HepG2 (cell line): ENCODE results near the gene SYNGR1. TPM values are rescaled to one million over a fixed set of nuclear protein-coding genes. Genes with fewer than 3 reads are reported as not detected.

Experiments
- ATAC-seq: fragments of 200-7000 bp; cut with Tn5 transposase; 3 replicates; pipeline ENCODE4 v1.9.1; 2020; ENCODE audit warnings: mild to moderate bottlenecking, moderate library complexity
- BruUV-seq: library from RNA; stranded (reverse); fragments of 400-500 nt; replicated peaks from 2 replicates; lab custom pipeline; 2021; lab: Mats Ljungman, UMichigan
- CTCF ChIA-PET: fragments of 300-600 bp; formaldehyde crosslinking; extraction: SDS; loops from one replicate; lab custom pipeline; 2021; ENCODE audit warnings: low total read pairs, inconsistent platforms, low intra/inter-chr PET ratio; lab: Yijun Ruan, JAX
- POLR2A ChIA-PET: fragments of 350-600 bp; sonication (Branson Sonifier 250); formaldehyde crosslinking; loops from one replicate; lab custom pipeline; 2020; ENCODE audit warnings: antibody characterized with exemption, inconsistent platforms; lab: Yijun Ruan, JAX
- DNase-seq: peaks from one replicate; pipeline ENCODE4 v3.0.0-alpha.2; 2015; ENCODE audit warnings: low spot score
- FAIRE-seq: peaks from 3 replicates; lab custom pipeline; 2011; peaks lifted over from hg19 to GRCh38; lab: Jason Lieb, UNC
- H2AFZ ChIP-seq: one replicate; pipeline ENCODE4 v1.6.1; 2011; ENCODE audit warnings: low read length, inconsistent platforms
- H3K27ac ChIP-seq: fragments of 300-600 bp; 3 replicates; pipeline ENCODE4 v1.8.0; 2011; ENCODE audit warnings: mixed run types, mild to moderate bottlenecking, mixed read lengths, low read length, inconsistent platforms; ENCODE audit not compliant: insufficient read depth; ENCODE audit errors: extremely low read length
- H3K27me3 ChIP-seq, 2 experiments: fragments of 200-600 bp in 1 of 2; 2 replicates in 1 of 2; 3 replicates in 1 of 2; pipeline versions ENCODE4 v1.6.0 to v1.8.0; 2011; ENCODE audit warnings: low read length in 2 of 2, mild to moderate bottlenecking in 2 of 2, moderate library complexity in 2 of 2, inconsistent platforms in 1 of 2; ENCODE audit not compliant: insufficient read depth in 2 of 2, control insufficient read depth in 1 of 2
- H3K36me3 ChIP-seq, 2 experiments: fragments of 200-600 bp in 1 of 2; replicated peaks in 1 of 2; 2 replicates in 1 of 2; 3 replicates in 1 of 2; pipeline versions ENCODE4 v1.5.1 to v1.8.0; 2011; ENCODE audit warnings: low read length in 2 of 2, inconsistent platforms in 1 of 2; ENCODE audit not compliant: insufficient read depth in 2 of 2, control insufficient read depth in 1 of 2
- H3K4me1 ChIP-seq: 2 replicates; pipeline ENCODE4 v1.5.1; 2012; ENCODE audit warnings: low read length, inconsistent platforms; ENCODE audit not compliant: insufficient read depth
- H3K4me2 ChIP-seq: 2 replicates; pipeline ENCODE4 v1.6.0; 2011; ENCODE audit warnings: low read depth, low read length, inconsistent platforms
- H3K4me3 ChIP-seq, 3 experiments: fragments of 200-600 bp in 1 of 3; sonication (generic), shearing (Covaris generic) in 1 of 3; replicated peaks in 1 of 3; 2 replicates each; pipeline ENCODE4 v1.5.1; 2011 to 2016; ENCODE audit warnings: low read length in 3 of 3, inconsistent platforms in 2 of 3, low read depth in 2 of 3, mild to moderate bottlenecking in 2 of 3, control low read depth in 1 of 3, mixed read lengths in 1 of 3; ENCODE audit not compliant: insufficient read depth in 1 of 3
- H3K79me2 ChIP-seq: one replicate; pipeline ENCODE4 v1.6.1; 2011; ENCODE audit warnings: low read length, inconsistent platforms; ENCODE audit not compliant: insufficient read depth
- H3K9ac ChIP-seq: 2 replicates; pipeline ENCODE4 v1.6.0; 2011; ENCODE audit warnings: mild to moderate bottlenecking, low read depth, low read length, inconsistent platforms; ENCODE audit not compliant: insufficient read depth
- H3K9me3 ChIP-seq: 2 replicates; pipeline ENCODE4 v1.5.1; 2012; ENCODE audit warnings: mild to moderate bottlenecking, low read length
- H4K20me1 ChIP-seq: 2 replicates; pipeline ENCODE4 v1.6.0; 2011; ENCODE audit warnings: inconsistent platforms, mild to moderate bottlenecking, low read length, moderate library complexity; ENCODE audit not compliant: insufficient read depth
- AGO2 ChIP-seq: fragments of 200-400 bp; formaldehyde crosslinking; optimal IDR thresholded peaks from 2 replicates; pipeline ENCODE3; 2017; ENCODE audit warnings: mild to moderate bottlenecking, low read depth, low read length, moderate library complexity
- CBX5 ChIP-seq: sonication (generic); formaldehyde crosslinking; IDR thresholded peaks from 2 replicates; pipeline ENCODE4 v1.4.0; 2020; ENCODE audit warnings: missing genetic modification reagents, borderline replicate concordance
- DMAP1 ChIP-seq: IDR thresholded peaks from 2 replicates; pipeline ENCODE4 v1.6.1; 2016
- ERF ChIP-seq: IDR thresholded peaks from 2 replicates; pipeline ENCODE4 v1.6.1; 2018; ENCODE audit warnings: missing biosample characterization, missing genetic modification reagents
- HMGA1 ChIP-seq: sonication (generic); formaldehyde crosslinking; conservative IDR thresholded peaks from 2 replicates; pipeline ENCODE4 v1.4.0; 2020; ENCODE audit warnings: missing genetic modification reagents
- HNRNPLL ChIP-seq: fragments of 200-400 bp; formaldehyde crosslinking; IDR thresholded peaks from 2 replicates; pipeline ENCODE4 v1.6.1; 2017; ENCODE audit warnings: mild to moderate bottlenecking, low read depth, low read length; ENCODE audit not compliant: poor library complexity, severe bottlenecking
- MXI1 ChIP-seq: IDR thresholded peaks from 3 replicates; pipeline ENCODE4 v1.6.1; 2012; ENCODE audit warnings: low read depth, low read length, inconsistent platforms, borderline replicate concordance
- NFYC ChIP-seq: IDR thresholded peaks from 2 replicates; pipeline ENCODE4 v1.6.1; 2016; ENCODE audit warnings: missing genetic modification reagents, missing compliant biosample characterization
- NR3C1 ChIP-seq: sonication (generic); formaldehyde crosslinking; IDR thresholded peaks from 2 replicates; pipeline ENCODE4 v1.4.0; 2020; ENCODE audit warnings: missing genetic modification reagents
- POLR2AphosphoS5 ChIP-seq: IDR thresholded peaks from 2 replicates; pipeline ENCODE4 v1.6.1; 2012; ENCODE audit warnings: low read depth, low read length
- SMAD1 ChIP-seq: sonication (generic); formaldehyde crosslinking; IDR thresholded peaks from 2 replicates; pipeline ENCODE4 v1.4.0; 2020; ENCODE audit warnings: missing genetic modification reagents, low read depth, mild to moderate bottlenecking, borderline replicate concordance
- SMC3 ChIP-seq: IDR thresholded peaks from 2 replicates; pipeline ENCODE4 v1.6.1; 2011; ENCODE audit warnings: low read length, improper control_type of control experiment
- SNAI1 ChIP-seq: sonication (generic); formaldehyde crosslinking; IDR thresholded peaks from 2 replicates; pipeline ENCODE4 v1.5.0; 2020; ENCODE audit warnings: mild to moderate bottlenecking, missing genetic modification reagents, borderline replicate concordance
- U2AF2 ChIP-seq: fragments of 200-400 bp; formaldehyde crosslinking; IDR thresholded peaks from 2 replicates; pipeline ENCODE4 v1.6.1; 2017; ENCODE audit warnings: low read depth, mild to moderate bottlenecking, low read length
- ZKSCAN1 ChIP-seq: fragments of 150-350 bp; IDR thresholded peaks from 2 replicates; pipeline ENCODE4 v1.6.1; 2014; ENCODE audit warnings: low read length
- ZNF136 ChIP-seq: sonication (generic); formaldehyde crosslinking; IDR thresholded peaks from 2 replicates; pipeline ENCODE4 v1.8.1; 2022; ENCODE audit warnings: low read depth, mild to moderate bottlenecking, moderate library complexity, missing genetic modification reagents
- ZNF296 ChIP-seq: sonication (generic); formaldehyde crosslinking; conservative IDR thresholded peaks from 2 replicates; pipeline ENCODE4 v1.5.0; 2020; ENCODE audit warnings: mild to moderate bottlenecking, missing genetic modification reagents
- ZNF326 ChIP-seq: sonication (generic); formaldehyde crosslinking; IDR thresholded peaks from 2 replicates; pipeline ENCODE4 v1.4.0; 2020; ENCODE audit warnings: missing genetic modification reagents, borderline replicate concordance
- ZNF781 ChIP-seq: sonication (generic); formaldehyde crosslinking; IDR thresholded peaks from 2 replicates; pipeline ENCODE4 v1.5.1; 2020; ENCODE audit warnings: borderline replicate concordance, mild to moderate bottlenecking, missing genetic modification reagents; ENCODE audit errors: not compliant biosample characterization
- ZSCAN22 ChIP-seq: sonication (generic); formaldehyde crosslinking; IDR thresholded peaks from 2 replicates; pipeline ENCODE4 v1.4.0; 2020; ENCODE audit warnings: mild to moderate bottlenecking, missing genetic modification reagents
- WGBS: methylation state at CpG from one replicate; pipeline ENCODE4 v1.1.6; 2017; ENCODE audit warnings: low lambda C conversion rate; 5-methylcytosine and 5-hydroxymethylcytosine counted together
- in situ Hi-C: cut with HindIII; loops from 2 replicates; pipeline ENCODE4 v1.10.0; 2017; ENCODE audit warnings: low pct_unique_long_range_greater_than_20kb; ENCODE audit not compliant: extremely low pct_ligation_motif_present
- intact Hi-C: fragments of 100-400 bp; cut with micrococcal nuclease; formaldehyde crosslinking; loops from one replicate; pipeline ENCODE4 v1.10.0; 2022; ENCODE audit not compliant: unreplicated experiment
- polyA plus RNA-seq, 8 experiments: library from polyadenylated mRNA; depleted of rRNA in 3 of 8; stranded (reverse) in 7 of 8; unstranded in 1 of 8; fragments of >200 nt; fragmentation: Illumina TruSeq in 4 of 8; extraction: Trizol in 4 of 8; gene quantifications; 2 replicates each; pipeline versions ENCODE4 v1.2.1 to v1.2.3, GENCODE V29; 2011 to 2016; ENCODE audit warnings: low read depth in 4 of 8, missing spikeins in 1 of 8, mixed read lengths in 1 of 8; ENCODE audit not compliant: insufficient read depth in 1 of 8
- total RNA-seq, 5 experiments: library from RNA; depleted of rRNA; stranded (reverse); fragments of >200 nt; fragmentation: Illumina TruSeq; extraction: Trizol; gene quantifications; 2 replicates each; pipeline ENCODE4 v1.2.3, GENCODE V29; 2016; ENCODE audit warnings: low read depth in 1 of 5
- TF ChIP-seq, protein P1 (sequence below): sonication (generic); formaldehyde crosslinking; IDR thresholded peaks from 2 replicates; pipeline ENCODE4 v1.4.0; 2020; ENCODE audit warnings: missing genetic modification reagents
- TF ChIP-seq, protein P2 (sequence below): sonication (generic); formaldehyde crosslinking; IDR thresholded peaks from 2 replicates; pipeline ENCODE4 v1.4.0; 2020; ENCODE audit warnings: mild to moderate bottlenecking, missing genetic modification reagents

SYNGR1 gene
- total and polyA plus RNA-seq, 2 of the 13 experiments (the other 11 are each of a cell fraction or from before 2014, with no cell fraction given), result 0.27 to 2.7 TPM

DNA sequence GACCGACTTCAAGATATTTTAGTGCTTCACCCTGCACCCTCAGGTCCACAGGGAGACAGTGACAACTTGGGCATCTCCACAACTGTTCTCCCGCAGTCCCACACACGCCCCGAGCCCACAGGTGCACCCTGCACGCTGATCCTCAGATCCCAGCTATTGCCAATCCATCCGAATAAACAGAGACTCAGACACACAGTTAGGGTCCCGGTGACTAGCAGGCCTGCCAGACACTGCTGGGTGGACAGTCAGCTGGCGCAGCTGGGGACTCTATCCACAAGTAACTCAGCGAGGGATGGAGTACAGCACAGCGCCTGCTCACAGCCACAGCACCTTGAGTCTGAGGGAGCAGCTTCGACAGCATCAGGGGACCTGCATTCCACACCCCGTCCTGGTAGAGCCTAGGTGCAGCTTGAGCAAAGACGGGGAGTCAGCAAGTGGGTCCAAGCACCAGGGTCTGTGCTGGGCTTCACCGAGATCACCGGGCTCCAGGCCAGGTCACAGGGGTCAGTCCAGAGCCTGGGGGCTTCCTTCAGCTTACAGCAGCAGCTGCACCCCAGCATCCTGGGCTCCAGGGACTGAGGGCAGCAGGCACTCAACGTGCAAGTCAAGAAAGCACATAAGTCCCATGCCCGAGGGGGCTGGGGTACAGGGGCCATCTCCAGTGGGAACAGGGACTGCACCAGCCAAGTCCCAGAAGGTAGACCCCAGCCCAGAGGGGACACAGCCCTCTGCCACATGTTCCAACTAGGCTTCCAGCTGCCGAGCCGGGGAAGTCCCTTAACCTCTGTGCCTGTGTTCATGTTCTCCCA lies 38.0 kb upstream of the SYNGR1 start:
- in situ Hi-C loops (loop anchor here (5.0 kb wide), 1 partner anchor 139 kb away; no protein-coding TSS in a partner anchor), intact Hi-C loops (no loop called here)
- Histone ChIP-seq H2AFZ (no peak overlapping the region), H3K9ac (no peak overlapping the region), H3K79me2 (peaks cover 20% of the 10 kb centered on the region), H4K20me1 (peaks cover 48% of the 10 kb centered on the region), H3K36me3 (peaks cover 36 to 49% of the 10 kb centered on the region in 2 experiments), H3K27me3 (no peaks in the 10 kb centered on the region), H3K9me3 (no peaks in the 10 kb centered on the region), H3K4me1 (peaks cover 63% of the 10 kb centered on the region), H3K4me3 (no peak overlapping the region), H3K27ac (no peak overlapping the region), H3K4me2 (no peak overlapping the region)
- 90% methylated on average over 15 of the region's 19 CpGs for WGBS
- POLR2A ChIA-PET, result interaction anchor here (0.9 to 3.7 kb wide), 17 partner anchors 7 to 211 kb away, joined by 3 to 63 read pairs (median 4); partner anchors contain the start of genes ATF4, PDGFB and RPL3
- peak; percentile 0; the same call in 2 of the 3 replicates for ATAC-seq
- no peak for DNase-seq
- CTCF ChIA-PET, result interaction anchor here (5.1 kb wide), 1 partner anchor 141 kb away, joined by 27 read pairs; no protein-coding TSS in a partner anchor
- no peak for FAIRE-seq
- no TSS peak for BruUV-seq
- TF ChIP-seq ZSCAN22 (CRISPR knock-in tag), result no peak
- TF ChIP-seq NFYC (CRISPR knock-in tag), result no peak
- peak; percentile 97 for TF ChIP-seq AGO2
- TF ChIP-seq SMC3, result no peak
- no peak for TF ChIP-seq ERF
- no peak for TF ChIP-seq ZNF296
- no peak for TF ChIP-seq CBX5
- no peak for TF ChIP-seq SNAI1
- TF ChIP-seq ZNF136 (CRISPR knock-in tag), result no peak
- no peak for TF ChIP-seq ZNF781 (CRISPR knock-in tag)
- TF ChIP-seq U2AF2, result no peak
- no peak for TF ChIP-seq HMGA1 (CRISPR knock-in tag)
- peak; percentile 69 for TF ChIP-seq POLR2AphosphoS5
- TF ChIP-seq, protein P1, sequence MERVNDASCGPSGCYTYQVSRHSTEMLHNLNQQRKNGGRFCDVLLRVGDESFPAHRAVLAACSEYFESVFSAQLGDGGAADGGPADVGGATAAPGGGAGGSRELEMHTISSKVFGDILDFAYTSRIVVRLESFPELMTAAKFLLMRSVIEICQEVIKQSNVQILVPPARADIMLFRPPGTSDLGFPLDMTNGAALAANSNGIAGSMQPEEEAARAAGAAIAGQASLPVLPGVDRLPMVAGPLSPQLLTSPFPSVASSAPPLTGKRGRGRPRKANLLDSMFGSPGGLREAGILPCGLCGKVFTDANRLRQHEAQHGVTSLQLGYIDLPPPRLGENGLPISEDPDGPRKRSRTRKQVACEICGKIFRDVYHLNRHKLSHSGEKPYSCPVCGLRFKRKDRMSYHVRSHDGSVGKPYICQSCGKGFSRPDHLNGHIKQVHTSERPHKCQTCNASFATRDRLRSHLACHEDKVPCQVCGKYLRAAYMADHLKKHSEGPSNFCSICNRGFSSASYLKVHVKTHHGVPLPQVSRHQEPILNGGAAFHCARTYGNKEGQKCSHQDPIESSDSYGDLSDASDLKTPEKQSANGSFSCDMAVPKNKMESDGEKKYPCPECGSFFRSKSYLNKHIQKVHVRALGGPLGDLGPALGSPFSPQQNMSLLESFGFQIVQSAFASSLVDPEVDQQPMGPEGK (CRISPR knock-in tag), result no peak
- no peak for TF ChIP-seq NR3C1
- TF ChIP-seq MXI1, result no peak
- no peak for TF ChIP-seq DMAP1 (CRISPR knock-in tag)
- TF ChIP-seq, protein P2, sequence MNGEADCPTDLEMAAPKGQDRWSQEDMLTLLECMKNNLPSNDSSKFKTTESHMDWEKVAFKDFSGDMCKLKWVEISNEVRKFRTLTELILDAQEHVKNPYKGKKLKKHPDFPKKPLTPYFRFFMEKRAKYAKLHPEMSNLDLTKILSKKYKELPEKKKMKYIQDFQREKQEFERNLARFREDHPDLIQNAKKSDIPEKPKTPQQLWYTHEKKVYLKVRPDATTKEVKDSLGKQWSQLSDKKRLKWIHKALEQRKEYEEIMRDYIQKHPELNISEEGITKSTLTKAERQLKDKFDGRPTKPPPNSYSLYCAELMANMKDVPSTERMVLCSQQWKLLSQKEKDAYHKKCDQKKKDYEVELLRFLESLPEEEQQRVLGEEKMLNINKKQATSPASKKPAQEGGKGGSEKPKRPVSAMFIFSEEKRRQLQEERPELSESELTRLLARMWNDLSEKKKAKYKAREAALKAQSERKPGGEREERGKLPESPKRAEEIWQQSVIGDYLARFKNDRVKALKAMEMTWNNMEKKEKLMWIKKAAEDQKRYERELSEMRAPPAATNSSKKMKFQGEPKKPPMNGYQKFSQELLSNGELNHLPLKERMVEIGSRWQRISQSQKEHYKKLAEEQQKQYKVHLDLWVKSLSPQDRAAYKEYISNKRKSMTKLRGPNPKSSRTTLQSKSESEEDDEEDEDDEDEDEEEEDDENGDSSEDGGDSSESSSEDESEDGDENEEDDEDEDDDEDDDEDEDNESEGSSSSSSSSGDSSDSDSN (CRISPR knock-in tag), result no peak; the same call in 1 of the 2 replicates
- TF ChIP-seq ZKSCAN1, result no peak
- TF ChIP-seq HNRNPLL, result no peak
- TF ChIP-seq SMAD1 (CRISPR knock-in tag), result 0 out of 2 replicates have a peak, but pooled peaks have one; percentile 35
- no peak for TF ChIP-seq ZNF326 (CRISPR knock-in tag)
